Upper lobe of left lung (tissue), 6 donors: Measurements from ENCODE around the gene UBE2D3. TPM values are rescaled to one million over a fixed set of nuclear protein-coding genes. Genes with fewer than 3 reads are reported as not detected.

ENCODE experiments used
- ATAC-seq, 2 donors: fragments of 200-7000 bp; cut with Tn5 transposase; one replicate each; pipeline ENCODE4 v1.9.1; 2022; ENCODE audit warnings: mild to moderate bottlenecking in 2 of 2, moderate library complexity in 2 of 2; ENCODE audit not compliant: low FRiP score in 2 of 2
- DNase-seq, 2 donors: peaks; one replicate each; pipeline ENCODE4 v3.0.0-alpha.2; 2019 to 2020
- H3K27ac ChIP-seq, 4 donors: fragments of 200-600 bp; sonication (generic); one replicate each; pipeline ENCODE4 v1.5.1; 2016 to 2019
- H3K27me3 ChIP-seq, 4 donors: fragments of 200-600 bp; sonication (generic); one replicate each; pipeline ENCODE4 v1.5.1; 2017 to 2019
- H3K36me3 ChIP-seq, 4 donors: fragments of 200-600 bp; sonication (generic); one replicate each; pipeline ENCODE4 v1.5.1; 2016 to 2019
- H3K4me1 ChIP-seq, 4 donors: fragments of 200-600 bp; sonication (generic); one replicate each; pipeline ENCODE4 v1.5.1; 2018 to 2019
- H3K4me3 ChIP-seq, 4 donors: fragments of 200-600 bp; sonication (generic); one replicate each; pipeline ENCODE4 v1.5.1; 2017 to 2019; ENCODE audit warnings: mild to moderate bottlenecking in 2 of 4, moderate library complexity in 1 of 4
- H3K9me3 ChIP-seq, 4 donors: fragments of 200-600 bp; sonication (generic); one replicate each; pipeline ENCODE4 v1.5.1; 2018 to 2019
- EP300 ChIP-seq, 4 donors: sonication (generic); formaldehyde crosslinking; IDR thresholded peaks; one replicate each; pipeline ENCODE4 v1.5.1; 2017; ENCODE audit warnings: antibody characterized with exemption in 4 of 4, control low read depth in 2 of 4
- POLR2A ChIP-seq, 4 donors: fragments of 450-650 bp; IDR thresholded peaks; one replicate each; pipeline ENCODE4 v1.5.1; 2016 to 2017; ENCODE audit warnings: antibody characterized with exemption in 4 of 4, mild to moderate bottlenecking in 2 of 4
- POLR2AphosphoS5 ChIP-seq, 2 donors: sonication (generic); formaldehyde crosslinking; IDR thresholded peaks; one replicate each; pipeline ENCODE4 v1.5.1; 2017; ENCODE audit warnings: antibody characterized with exemption in 2 of 2
- WGBS, 2 donors: methylation state at CpG; one replicate each; pipeline ENCODE4 v1.1.5; 2017 to 2018; 5-methylcytosine and 5-hydroxymethylcytosine counted together
- total RNA-seq, 6 donors: library from RNA; depleted of rRNA in 4 of 6; stranded (reverse); fragments of >200 nt in 4 of 6; gene quantifications; one replicate each; pipeline versions ENCODE4 v1.1.0 to v1.2.1, GENCODE V29; 2016 to 2021
- TF ChIP-seq, protein P1 (sequence below), 6 experiments: fragments of 450-650 bp in 4 of 6; fragments of 200-600 bp in 2 of 6; sonication (generic) in 2 of 6; IDR thresholded peaks; one replicate each; pipeline ENCODE4 v1.5.1; 2016 to 2019; ENCODE audit warnings: antibody characterized with exemption in 6 of 6
- donor health status: DM: no; HTN: no; CAD: no; lungs with moderate emphysema.
- donor health status: DM: no; HTN: yes; CAD: no; lungs with severe emphysema.

The UBE2D3 gene
- total RNA-seq, 6 donors from 2014 or later, result 215 to 376 (median 317) TPM

DNA sequence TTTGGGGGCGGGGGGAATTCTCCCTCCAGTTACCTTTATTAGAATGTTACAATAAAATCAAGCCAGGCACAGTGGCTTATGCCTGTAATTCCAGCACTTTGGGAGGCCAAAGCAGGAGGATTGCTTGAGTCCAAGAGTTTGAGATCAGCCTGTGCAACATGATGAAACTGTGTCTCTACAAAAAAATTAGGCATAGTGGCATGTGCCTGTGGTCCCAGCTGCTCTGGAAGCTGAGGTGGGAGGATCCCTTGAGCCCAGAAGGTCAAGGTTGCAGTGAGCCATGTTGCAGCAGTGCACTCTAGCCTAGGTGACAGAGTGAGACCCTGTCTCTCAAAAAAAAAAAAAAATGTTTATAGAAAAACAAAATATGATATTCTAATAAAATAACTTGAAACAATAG lies 5.3 kb upstream of the UBE2D3 start:
- H3K4me1 ChIP-seq, result peaks cover 6 to 13% (median 12%) of the 10 kb centered on the region in 4 donors
- 91 to 100% methylated on average over 1 of the region's 1 CpG for WGBS, 2 donors
- no peaks in the 10 kb centered on the region for H3K9me3 ChIP-seq
- TF ChIP-seq POLR2A (IDR thresholded peaks at IDR 0.05), result no peak
- no peak for TF ChIP-seq POLR2AphosphoS5 (IDR thresholded peaks at IDR 0.05)
- TF ChIP-seq EP300 (IDR thresholded peaks at IDR 0.05), result no peak
- TF ChIP-seq, protein P1, sequence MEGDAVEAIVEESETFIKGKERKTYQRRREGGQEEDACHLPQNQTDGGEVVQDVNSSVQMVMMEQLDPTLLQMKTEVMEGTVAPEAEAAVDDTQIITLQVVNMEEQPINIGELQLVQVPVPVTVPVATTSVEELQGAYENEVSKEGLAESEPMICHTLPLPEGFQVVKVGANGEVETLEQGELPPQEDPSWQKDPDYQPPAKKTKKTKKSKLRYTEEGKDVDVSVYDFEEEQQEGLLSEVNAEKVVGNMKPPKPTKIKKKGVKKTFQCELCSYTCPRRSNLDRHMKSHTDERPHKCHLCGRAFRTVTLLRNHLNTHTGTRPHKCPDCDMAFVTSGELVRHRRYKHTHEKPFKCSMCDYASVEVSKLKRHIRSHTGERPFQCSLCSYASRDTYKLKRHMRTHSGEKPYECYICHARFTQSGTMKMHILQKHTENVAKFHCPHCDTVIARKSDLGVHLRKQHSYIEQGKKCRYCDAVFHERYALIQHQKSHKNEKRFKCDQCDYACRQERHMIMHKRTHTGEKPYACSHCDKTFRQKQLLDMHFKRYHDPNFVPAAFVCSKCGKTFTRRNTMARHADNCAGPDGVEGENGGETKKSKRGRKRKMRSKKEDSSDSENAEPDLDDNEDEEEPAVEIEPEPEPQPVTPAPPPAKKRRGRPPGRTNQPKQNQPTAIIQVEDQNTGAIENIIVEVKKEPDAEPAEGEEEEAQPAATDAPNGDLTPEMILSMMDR (IDR thresholded peaks at IDR 0.05), result no peak
- ATAC-seq, result no peak
- H3K36me3 ChIP-seq, result no peaks in the 10 kb centered on the region
- DNase-seq, result no peak
- no peak overlapping the region for H3K27ac ChIP-seq
- H3K27me3 ChIP-seq, result no peaks in the 10 kb centered on the region
- no peak overlapping the region for H3K4me3 ChIP-seq

DNA sequence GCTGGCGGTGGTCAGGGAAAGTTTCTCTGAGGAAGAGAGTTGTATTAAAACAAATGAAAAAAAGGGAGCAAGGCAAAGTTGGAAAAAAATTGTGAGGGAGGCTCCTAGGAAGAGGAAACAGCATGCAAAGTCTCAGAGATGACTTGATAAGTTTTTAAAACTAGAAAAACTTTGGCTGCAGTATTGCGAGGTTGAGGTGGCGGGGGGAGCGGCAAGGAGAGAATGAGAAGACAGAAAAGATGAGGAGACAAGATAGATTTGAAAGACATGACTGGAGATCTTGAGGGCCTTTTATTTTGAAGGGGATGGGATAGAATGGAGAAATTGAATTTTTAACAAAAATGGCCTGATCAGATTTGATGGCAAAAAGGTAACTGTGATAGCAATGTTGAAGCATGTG lies 4.8 kb upstream of the UBE2D3 start:
- no peak for ATAC-seq
- TF ChIP-seq POLR2AphosphoS5 (IDR thresholded peaks at IDR 0.05) (no peak), EP300 (IDR thresholded peaks at IDR 0.05) (no peak), POLR2A (IDR thresholded peaks at IDR 0.05) (no peak)
- TF ChIP-seq, protein P1 (IDR thresholded peaks at IDR 0.05), result no peak
- H3K9me3 ChIP-seq, result no peaks in the 10 kb centered on the region

GRCh38 chr4:102829803-102830202 lies 2.5 kb upstream of the UBE2D3 start:
- 96 to 97% methylated on average over 7 of the region's 7 CpGs for WGBS, 2 donors
- Histone ChIP-seq H3K27ac (peak overlapping the region in 1 of 4 donors; percentile 100), H3K4me1 (peaks cover 6 to 13% (median 12%) of the 10 kb centered on the region in 4 donors), H3K9me3 (no peaks in the 10 kb centered on the region), H3K36me3 (no peaks in the 10 kb centered on the region), H3K27me3 (no peaks in the 10 kb centered on the region), H3K4me3 (no peak overlapping the region)
- no peak for ATAC-seq
- TF ChIP-seq POLR2AphosphoS5 (IDR thresholded peaks at IDR 0.05) (no peak), POLR2A (IDR thresholded peaks at IDR 0.05) (no peak), EP300 (IDR thresholded peaks at IDR 0.05) (no peak)
- TF ChIP-seq, protein P1 (IDR thresholded peaks at IDR 0.05), result no peak
- peak in 1 of 2 donors; percentile 31 for DNase-seq

More for the DNA sequence above, 4.8 kb upstream of the UBE2D3 start:
- Histone ChIP-seq H3K27me3 (no peaks in the 10 kb centered on the region), H3K4me3 (no peak overlapping the region), H3K27ac (no peak overlapping the region), H3K4me1 (peaks cover 6 to 13% (median 12%) of the 10 kb centered on the region in 4 donors), H3K36me3 (no peaks in the 10 kb centered on the region)
- no peak for DNase-seq
- WGBS, 2 donors, result 86 to 95% methylated on average over 4 of the region's 4 CpGs

GRCh38 chr4:102828497-102828808 lies 1.1 kb upstream of the UBE2D3 start:
- Histone ChIP-seq H3K4me3 (peak overlapping the region; percentile 15 to 86 (median 66)), H3K27me3 (no peaks in the 10 kb centered on the region), H3K9me3 (no peaks in the 10 kb centered on the region), H3K36me3 (peaks cover 0 to 7% (median 0%) of the 10 kb centered on the region in 4 donors), H3K4me1 (peaks cover 12 to 26% (median 21%) of the 10 kb centered on the region in 4 donors), H3K27ac (peak overlapping the region; percentile 98 to 100 (median 100))
- 0% methylated on average over 4 of the region's 4 CpGs for WGBS, 2 donors
- TF ChIP-seq POLR2A (IDR thresholded peaks at IDR 0.05), result no peak
- TF ChIP-seq, protein P1 (IDR thresholded peaks at IDR 0.05), result no peak
- TF ChIP-seq POLR2AphosphoS5 (IDR thresholded peaks at IDR 0.05), result no peak
- TF ChIP-seq EP300 (IDR thresholded peaks at IDR 0.05), result no peak
- no peak for DNase-seq
- ATAC-seq, result no peak
